GM18907 (cell line): Measurements from ENCODE around the gene DYRK2.

Experiments used
- ATAC-seq: cut with Tn5 transposase; IDR thresholded peaks from one replicate; pipeline ENCODE4 v1.9.1; 2021; ENCODE audit warnings: mild to moderate bottlenecking, moderate library complexity; ENCODE audit not compliant: unreplicated experiment

The DYRK2 gene

DNA sequence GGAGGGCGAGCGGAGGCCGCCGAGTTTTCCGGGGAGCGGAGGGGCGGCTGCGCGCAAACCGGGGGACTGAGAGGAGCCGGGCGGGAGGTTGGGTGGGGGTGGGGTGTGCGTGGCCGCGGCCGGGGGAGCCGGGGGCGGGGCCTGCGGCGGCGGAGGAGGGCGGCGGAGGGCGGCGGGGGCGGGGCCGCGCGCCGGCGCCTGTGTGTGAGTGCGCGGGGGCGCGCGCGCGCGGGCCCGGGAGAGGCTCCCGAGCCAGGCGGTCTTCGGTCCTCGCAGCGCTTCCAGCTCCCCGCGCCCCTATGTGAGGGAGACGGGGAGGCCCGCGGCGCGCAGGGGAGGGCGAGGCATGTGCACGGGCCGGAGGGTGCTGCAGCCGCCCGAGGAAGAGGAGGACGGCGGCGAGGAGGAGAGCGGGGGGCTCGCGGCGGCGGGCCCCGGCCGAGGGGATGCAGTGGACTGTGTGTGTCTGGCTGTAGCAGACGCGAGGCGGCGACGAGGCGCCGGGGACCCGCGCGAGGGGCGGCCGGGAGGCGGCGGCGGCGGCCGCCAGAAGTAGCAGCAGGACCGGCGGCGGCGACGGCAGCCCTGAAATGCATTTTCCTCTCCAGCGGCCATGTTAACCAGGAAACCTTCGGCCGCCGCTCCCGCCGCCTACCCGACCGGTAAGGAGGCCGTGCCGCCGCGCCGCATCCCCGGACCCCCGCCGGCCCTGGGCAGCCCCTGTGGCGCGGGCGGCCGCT is at the start of gene DYRK2:
DYRK2 (plus strand) TSS at position 225 of the 740 bp plus-strand sequence; CDS start at position 614, 389 bp downstream.
- peak; percentile 55 for ATAC-seq

DNA sequence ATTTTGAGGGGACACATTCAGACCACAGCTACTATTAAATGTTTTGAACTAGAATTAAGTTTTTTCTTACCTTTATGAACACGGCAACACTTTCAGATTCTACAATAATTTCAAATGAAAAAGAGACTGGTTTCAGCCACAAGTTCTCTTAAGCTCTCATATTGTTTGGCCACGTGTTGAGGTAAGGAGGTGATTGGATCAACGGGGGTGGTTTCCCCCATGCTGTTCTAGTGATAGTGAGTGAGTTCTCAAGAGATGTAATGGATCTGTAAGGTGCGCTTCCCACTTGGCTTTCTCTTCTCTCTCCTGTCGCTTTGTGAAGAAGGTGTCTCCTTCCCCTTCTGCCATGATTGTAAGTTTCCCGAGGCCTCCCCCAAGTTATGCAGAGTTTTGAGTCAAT is 48.9 kb upstream of the DYRK2 start:
- no peak for ATAC-seq

DNA sequence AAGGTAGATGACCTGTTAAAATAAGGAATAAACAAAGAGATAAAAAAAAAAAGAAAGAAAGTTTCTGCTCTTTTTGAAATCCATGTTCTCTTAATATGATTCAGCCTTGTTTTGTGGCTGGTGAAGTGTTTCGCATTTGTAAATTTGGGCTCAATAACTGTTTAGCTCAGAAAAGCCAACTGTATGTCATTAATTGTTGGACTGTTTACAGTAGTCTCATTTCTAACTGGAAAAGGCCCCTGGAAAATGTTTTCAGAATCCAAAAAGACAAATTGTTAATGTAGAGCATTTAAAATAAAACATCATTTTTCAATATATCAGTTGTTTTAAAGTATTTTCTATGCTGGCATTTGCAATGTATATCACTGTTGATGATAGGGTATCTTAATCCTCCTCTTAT is 47.4 kb upstream of the DYRK2 start:
- no peak for ATAC-seq

DNA sequence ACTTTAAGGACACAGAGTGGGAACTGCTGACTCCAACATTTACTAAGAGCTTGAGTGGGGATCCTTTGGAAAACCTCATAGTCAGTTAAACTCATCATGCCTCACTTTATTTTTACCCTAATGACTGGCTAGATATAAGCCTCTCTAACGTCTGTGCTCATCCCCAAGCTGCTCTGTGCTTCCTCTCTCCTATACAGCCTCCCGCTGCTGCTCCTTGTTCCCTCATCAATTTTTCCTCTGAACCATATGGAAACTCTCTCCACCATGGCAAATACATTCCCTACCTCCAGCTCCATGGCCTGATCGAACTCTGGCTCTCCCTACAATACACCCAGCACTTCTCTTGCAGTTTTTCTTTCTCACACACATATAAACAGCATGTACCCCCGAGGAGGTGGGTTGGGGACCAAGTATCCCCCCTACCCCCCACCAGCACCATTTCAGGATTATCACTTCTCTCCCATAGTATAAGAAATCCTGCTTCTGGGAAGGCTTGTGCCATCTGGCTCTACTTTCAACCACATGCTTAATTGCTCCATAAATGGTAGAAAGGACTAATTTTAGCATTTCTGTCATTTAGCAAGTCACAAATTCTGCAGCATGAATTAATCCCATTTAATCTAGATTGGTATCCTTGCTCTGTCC is 39.2 kb upstream of the DYRK2 start:
- no peak for ATAC-seq

DNA sequence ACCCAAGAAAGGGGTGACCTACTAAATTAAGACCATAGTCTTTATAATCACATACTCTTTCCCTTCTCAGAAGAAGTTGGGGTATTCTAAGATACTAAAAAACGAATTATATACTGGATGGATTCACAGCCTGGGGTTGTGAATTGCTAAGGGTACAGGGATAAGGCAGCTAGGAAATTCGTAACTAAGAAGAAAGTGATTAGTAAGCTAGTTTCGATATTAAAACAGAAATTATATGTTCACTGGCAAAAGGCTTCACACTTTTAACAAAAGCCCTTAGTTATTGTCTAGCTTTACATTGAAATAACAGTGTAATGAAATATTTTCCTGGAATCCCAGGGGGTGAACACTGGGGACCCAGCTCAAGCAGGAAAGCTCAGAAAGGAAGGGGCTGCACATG is 35.5 kb upstream of the DYRK2 start:
- no peak for ATAC-seq

DNA sequence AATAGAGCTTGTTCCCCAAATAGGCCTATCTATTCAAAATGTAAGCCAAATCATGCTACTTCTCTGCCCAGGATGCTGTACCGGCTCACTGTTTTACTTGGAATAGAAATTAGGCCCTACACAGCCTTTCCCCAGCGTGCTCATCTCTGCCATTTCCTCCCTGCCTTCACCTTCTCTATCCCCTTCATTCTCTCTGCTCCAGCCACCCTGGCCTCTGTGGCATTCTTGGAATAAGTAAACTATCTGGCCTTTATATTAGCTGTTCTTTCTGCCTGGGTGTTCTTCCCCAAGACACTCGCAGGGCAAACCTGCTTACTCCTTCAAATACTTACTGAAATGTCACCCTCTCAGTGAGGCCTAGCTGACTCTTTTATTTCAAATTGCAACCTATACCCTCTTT is 30.9 kb upstream of the DYRK2 start:
- ATAC-seq, result no peak

DNA sequence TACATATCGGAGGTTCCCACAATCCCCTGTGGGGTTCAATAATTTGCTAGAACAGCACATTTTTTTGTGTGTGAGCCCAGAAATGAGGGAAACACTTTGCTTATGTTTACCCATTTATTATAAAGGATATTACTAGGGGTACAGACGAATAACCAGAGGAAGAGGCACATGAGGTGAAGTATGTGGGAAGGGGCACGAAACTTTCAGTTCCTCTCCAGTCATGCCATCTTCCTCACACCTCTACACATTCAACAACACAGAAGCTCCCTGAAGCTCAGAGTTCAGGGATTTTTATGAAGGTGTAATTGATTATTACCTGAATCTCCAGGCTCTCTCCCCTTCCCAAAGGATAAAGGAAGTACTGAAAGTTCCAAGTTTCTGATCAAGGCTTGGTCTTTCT is 30.2 kb upstream of the DYRK2 start:
- ATAC-seq, result no peak

DNA sequence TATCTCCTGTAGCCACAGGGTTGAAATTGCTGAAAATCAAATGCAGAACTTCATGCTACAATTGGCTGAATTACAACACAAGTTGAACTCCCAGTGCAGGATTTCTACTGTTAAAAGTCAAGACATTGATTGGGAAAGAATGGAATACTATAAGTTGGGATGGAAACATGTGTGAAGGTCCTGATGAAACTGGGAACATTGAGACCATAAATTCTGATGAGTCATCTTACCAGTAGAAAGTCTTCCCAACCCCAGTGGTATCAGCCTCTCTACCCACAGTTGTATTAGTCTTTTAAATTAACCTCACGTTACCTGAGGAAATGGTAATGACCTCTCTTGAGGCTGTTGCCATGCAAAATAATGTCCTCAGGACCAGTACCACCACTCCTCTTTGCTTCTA is 27.4 kb upstream of the DYRK2 start:
- ATAC-seq, result no peak

DNA sequence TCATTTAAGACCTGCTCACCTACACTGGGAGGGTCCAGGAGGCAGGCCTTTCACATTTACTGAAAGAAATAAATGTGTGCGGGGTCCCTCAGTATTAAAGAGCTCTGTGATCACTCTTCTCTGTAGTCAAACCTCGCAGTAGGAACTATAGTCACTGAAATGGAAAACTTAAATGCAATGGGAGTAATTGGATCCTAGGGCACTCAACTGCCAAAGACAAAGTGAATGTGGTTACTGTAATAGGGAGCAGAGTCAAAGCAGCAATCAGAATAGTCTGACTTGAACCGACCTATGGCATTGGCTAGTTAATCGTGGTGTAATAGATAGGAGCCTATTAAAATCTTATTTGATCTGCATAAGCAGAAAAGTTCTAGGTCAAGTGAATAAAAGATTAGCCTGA is 26.6 kb upstream of the DYRK2 start:
- no peak for ATAC-seq

DNA sequence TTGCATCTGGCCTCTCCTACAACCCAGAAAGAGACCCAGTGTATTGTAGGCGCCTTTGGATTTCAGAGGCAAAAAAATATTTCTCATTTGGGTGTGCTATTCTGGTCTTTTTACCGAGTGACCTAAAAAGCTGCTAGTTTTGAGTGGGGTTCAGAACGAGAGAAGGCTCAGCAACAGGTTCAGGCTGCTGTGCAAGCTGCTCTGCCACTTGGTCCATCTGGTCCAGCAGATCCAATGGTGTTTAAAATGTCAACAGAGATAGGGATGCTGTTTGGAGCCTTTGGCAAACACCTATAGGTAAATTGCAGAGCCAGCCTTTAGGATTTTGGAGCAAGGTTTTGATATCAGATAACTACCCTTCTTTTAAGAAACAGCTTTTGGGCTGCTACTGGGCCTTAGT is 25.3 kb upstream of the DYRK2 start:
- no peak for ATAC-seq

DNA sequence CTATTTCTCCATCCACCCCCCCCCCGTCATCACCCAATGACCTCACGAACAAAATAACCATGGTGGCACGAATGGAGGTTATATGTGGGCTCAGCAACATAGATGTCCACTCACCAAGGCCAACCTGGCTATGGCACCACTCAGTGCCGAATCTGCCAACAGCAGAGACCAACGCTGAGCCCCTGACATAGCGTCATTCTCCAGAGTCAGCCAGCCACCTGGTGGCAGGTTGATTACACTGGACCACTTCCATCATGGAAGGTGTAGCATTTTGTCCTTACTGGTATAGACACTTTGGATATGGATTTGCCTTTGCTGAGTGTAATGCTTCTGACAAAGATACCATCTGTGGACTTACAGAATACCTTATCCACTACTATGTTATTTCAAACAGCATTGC is 24.2 kb upstream of the DYRK2 start:
- ATAC-seq, result no peak

DNA sequence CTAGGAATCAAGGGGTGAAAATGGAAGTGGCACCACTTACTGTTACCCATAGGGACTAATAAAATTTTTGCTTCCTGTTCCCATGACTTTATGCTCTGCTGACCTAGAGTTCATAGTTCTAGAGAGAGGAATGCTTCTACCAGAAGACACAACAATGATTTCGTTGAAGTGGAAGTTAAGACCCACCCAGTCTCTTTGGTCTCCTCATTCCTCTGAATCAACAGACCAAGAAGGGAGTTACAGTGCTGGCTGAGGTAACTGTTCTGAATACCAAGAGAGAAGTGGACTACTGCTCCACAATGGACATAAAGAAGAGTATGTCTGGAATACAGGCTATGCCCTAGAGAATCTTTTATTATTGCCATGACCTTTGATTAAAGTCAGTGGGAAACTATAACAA is 23.5 kb upstream of the DYRK2 start:
- no peak for ATAC-seq

DNA sequence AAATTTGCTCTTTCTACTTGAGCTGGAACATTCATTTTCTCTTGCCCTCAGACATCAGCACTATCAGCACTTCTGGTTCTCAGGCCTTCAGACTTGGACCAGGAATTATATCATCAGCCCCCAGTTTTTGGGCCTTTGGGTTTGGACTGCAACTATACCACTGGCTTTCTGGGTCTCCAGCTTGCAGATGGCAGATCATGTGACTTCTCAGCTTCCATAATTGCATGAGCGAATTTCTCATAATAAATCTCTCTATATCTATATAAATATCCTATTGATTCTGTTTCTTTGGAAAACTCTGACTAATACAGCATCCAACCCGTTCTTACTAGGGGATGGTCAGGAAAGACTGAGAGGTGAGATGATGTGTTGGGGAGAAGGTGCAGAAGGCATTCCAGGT is 22.4 kb upstream of the DYRK2 start:
- no peak for ATAC-seq

DNA sequence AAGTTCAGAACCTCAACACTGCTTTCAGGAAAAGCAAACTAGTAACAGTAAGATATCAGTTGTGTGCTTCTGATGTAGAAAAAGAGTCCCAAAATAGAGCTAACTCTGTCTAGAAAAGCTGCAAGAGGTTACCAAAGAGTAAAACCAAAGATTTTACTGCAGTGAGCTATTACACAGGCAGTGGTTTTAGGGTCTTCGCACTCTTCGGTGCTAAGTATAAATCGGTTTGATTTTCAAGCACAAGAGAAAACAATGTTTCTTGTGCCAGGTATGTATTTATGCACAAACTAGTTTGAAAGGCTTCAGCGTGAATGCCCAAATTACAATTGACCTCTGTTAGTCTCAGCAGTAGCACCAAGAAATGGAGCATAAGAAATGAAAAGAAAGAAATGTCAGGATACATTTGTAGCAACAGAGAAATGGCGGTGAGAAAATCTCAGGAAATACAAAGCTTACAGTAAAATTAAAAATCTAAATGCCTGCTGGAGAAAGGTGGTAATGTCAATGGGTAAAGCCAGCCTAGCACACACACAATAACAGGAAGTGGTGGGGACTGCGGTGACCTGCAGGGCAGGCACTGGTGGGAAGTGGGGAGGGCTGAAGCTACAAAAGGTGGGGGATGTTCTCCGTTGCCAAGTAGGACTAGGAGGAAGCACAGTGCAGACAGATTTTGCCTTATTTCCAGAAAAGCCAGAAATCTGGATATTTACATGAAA is 18.0 kb upstream of the DYRK2 start:
- ATAC-seq, result peak; percentile 99

DNA sequence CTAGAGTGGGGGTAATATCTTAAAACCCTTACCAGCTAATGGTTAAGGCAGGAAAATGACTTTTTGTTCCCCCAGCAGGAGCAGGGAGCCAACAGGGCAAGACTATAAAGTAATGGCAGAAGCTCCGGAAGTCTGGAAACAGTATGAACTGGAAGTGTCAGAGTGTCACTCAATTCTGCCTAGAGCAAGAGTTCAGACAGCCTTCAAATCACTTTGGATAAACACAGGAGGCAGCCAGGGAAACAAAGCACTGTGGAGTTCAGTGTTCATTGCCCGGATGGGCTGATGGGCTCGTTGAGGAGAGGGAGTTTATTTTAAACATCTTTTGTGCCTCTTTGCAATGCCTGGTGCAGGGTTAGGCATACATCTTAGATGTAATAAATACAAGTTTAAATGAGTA is 16.5 kb upstream of the DYRK2 start:
- ATAC-seq, result no peak

DNA sequence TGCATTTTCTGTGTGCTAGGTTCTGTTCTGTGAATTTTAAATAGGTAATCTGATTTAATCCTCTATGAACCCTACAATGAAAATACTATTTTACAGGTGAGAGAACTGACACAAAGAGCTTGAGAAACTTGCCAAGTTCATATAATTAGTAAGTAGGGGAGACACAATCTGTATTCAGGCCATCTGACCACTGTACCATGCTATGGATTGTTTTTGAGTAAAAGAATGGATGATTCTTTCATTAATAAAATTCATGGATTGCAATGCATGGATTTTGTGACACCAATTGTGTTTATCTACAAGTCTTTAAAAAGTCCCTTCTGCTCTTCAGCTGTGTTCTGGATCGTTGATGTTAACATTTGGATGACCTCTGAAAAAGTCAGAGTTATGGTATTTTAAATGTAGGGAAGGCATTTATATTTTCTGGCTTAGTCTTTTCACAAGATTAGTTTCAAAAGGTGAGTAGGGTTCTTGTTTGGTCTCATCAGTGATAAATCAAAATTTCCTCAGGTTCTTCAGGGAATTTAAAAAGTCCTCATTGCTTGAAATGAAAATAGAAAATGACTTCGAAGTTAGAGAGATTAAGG is 15.4 kb upstream of the DYRK2 start:
- no peak for ATAC-seq

DNA sequence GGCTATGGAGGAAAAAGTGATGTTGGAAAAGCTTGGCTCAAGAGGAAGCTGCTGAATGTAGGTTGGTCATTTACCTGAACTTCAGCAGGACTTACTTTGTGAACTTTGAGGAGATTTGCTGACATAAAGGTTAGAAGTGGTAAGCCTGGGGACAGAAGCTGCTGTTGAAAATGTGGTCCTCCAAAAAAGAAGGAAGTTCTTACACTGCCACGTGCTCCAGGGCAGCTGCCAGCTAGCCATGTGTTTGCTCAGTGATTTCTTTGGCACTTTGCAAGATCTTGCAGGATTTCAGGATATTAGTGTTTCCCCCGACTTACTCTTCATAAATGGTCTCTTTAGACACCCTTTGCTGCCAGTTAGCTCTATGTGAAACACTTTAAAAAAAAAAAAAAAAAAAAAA is 14.8 kb upstream of the DYRK2 start:
- no peak for ATAC-seq

DNA sequence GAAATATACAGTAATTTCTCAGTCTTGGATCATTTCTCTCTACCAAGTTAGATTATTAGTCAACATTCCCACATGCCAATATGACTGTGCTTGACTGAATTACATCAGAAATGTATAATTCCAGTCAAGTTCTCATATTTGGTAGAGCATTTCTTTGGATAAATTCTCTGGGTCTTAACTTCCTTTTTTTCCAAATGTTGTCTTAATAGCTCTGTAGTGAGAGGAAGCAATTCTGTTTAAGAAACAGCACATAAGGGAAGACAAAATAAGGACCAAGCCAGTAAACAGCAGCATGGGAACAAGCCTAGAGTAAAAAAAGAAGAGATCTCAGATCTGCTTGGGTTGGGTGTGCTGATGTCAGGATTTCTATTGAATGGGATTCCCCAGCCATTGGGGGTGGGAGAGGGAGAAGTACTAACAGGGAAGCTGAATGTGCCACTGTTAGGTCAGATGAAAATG is 14.2 kb upstream of the DYRK2 start:
- no peak for ATAC-seq

DNA sequence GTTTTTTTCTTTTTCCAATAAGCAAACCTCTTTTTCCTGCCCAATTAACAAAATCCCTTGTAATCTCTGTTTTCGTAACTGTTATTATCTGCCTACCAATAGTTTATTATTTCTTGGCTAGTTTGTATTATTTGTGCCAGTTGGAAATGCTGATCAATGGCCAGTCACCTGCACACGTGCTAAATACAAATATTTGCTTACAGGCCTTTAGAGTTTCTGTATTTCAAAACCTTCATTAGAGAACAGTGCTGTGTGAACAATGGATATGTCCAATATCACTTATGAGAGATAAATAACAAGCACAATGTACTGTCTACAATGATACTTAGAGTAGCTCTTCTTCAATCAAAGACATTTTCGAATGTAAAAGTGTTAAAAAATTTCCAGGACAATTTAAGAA is 10.8 kb upstream of the DYRK2 start:
- no peak for ATAC-seq

DNA sequence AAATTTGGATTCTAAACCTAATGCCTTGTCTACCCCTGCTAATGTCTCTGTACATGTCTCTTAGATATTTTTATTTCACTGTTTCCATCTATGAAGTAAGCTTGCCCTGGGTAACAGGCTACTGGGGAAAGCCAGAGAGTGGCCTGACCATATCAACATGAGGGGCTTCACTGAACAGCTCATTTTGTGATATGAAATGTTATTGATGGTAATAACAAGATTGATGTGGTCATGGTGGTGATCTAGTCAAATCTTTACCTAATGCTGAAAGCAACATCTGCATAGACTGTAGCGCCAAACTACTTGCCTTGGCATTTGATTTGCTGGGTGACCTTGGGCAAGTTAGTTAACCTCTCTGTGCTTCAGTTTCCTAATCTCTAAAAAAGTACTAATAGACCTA is 9.9 kb upstream of the DYRK2 start:
- ATAC-seq, result no peak

DNA sequence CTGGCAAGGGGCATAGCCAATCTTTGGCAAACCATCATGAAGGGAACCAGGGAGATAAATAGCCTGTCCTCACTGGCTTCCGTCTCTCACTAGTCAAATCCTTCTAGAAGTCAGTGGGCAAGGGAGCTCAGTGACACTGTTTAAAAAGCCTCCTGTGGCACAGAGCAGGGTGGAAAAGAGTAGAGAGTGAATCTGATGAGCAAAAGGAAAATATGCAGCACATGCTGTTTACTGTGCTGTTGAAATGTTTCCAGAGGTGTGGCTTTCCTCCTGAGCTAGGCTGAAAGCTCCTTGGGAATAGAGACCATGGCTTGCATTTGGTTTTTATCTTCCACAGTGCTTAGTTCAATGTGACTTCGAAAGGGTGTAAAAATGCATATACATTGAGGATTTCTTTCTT is 7.7 kb upstream of the DYRK2 start:
- ATAC-seq, result no peak

DNA sequence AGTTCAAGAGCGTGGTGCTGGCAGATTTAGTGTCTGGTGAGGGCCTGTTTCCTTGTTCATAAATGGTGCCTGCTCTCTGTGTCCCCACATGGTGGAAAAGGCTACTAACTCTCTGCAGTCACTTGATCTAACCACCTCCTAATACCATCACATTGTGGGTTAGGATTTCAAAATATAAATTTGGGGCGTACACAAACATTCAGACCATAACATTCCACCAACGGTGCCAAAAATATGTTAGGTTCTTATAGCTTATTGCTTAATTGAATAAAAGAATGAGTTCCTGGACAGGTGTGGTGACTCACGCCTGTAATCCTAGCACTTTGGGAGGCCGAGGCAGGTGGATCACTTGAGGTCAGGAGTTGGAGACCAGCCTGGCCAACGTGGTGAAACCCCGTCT is 3.4 kb upstream of the DYRK2 start:
- ATAC-seq, result no peak
